ENCODE results near the gene CNOT1. TPM values are rescaled to one million over a fixed set of nuclear protein-coding genes. Genes with fewer than 3 reads are reported as not detected.
A peak's percentile ranks its signal among the peaks of the same experiment; 100 is the strongest.

The CNOT1 gene
- total and polyA plus RNA-seq, 2 of the 4 experiments (the other 2 are of a cell fraction): 85.5 to 357 TPM

DNA sequence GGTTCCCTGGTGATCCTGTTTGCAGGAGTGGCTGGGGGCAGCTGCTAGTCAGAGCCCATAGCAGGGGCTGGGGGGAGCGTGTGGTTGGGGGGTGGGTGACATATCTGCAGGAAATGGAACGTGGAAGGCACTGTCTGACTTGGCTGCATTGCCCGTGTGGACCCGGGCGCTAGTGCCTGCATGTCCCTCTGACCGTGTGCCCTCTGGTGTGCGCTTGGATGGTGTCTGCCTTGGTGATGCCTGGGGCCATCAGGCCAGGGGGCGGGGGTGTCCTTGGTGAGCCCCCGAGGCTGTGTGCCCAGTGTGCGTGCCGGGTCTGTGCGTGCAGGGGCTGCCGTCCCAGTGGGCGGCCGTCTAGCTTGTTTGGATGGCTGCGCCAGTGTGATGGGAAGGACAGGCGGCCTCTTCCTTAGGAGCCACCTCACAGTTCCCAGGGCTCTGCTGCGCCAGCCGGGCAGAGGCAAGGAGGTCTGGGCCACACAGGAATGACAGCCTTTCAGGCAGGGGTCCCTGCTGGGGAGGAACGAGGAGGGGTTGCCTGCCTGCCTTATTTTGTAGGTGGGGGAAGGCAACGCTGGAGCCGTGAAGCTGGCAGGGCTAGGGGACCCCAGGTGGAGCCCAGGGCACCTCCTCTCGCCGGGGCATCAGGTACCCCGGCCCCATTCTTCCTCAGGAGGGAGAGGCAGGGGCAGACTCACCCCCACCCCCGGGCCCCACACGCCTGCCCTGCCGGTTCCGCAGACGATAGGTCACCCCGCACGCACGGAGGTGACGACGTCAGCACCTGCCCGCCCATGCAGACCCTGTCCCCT, 129.0 kb downstream of the CNOT1 start (continued):
- TF ChIP-seq POLR2A (IDR thresholded peaks at IDR 0.05; ENCODE audit: low read depth, low read length) (no peak), NFE2L2 (IDR thresholded peaks at IDR 0.05; ENCODE audit: low read depth, low read length) (no peak), FOS (IDR thresholded peaks at IDR 0.05; ENCODE audit: low read depth, low read length) (no peak)

DNA sequence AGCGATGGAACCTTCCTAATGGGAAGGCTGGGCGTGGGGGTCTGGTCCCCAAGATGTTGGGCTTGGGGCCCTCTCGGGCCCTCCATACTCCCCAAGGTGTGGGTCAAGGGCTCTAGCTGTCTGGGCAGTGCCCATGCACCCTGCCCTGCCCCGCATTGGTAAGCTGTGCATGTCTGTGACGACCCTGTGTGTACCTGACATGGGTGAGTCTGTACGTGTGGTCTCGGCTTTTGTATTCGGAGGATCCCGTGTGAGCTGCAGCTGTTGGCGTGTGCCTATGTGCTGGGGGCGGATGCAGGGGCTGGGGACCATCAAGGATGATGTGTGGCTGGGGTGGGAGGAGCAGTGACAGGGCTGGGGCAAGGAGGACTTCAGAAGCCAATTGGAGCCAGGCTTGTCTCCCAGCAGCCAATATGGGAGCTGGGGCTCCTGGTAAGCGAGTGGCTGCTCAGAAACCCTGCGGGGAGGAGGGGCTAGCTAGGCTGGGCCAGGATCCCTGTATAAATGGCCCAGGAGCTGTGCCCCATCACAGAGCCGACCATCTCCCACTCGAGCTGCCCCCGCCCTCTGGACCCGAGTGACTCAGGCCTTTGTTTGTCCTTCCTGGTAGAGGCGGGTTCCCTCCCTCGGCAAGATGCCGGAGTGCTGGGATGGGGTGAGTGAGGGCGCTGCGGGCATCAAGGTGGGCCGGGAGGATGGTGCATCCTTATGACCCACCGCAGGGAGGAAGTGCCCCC, 129.8 kb downstream of the CNOT1 start, which contains the start of gene NDRG4:
NDRG4 (plus strand) TSS at position 529 of the 737 bp plus-strand sequence; CDS start at position 635, 106 bp downstream.
- Histone ChIP-seq H4K20me1 (ENCODE audit: insufficient read depth, low read length) (no peaks in the 10 kb centered on the region), H3K9me1 (ENCODE audit: insufficient read depth, low read length) (peaks cover 4% of the 10 kb centered on the region; the same call in 1 of the 2 replicates), H3K4me3 (ENCODE audit: insufficient read depth, low read depth, low read length) (peak within 1 kb of the TSS; percentile 42), H3K36me3 (ENCODE audit: control insufficient read depth, insufficient read depth, low read length) (0 out of 2 replicates have a peak, but pooled peaks cover 3% of the 10 kb centered on the region), H3K9me3 (ENCODE audit: control insufficient read depth, insufficient read depth, low read length) (no peaks in the 10 kb centered on the region), H3K4ac (ENCODE audit: low read depth, low read length) (peak within 1 kb of the TSS; percentile 50), H2AK5ac (ENCODE audit: low read depth, low read length) (peak within 1 kb of the TSS; percentile 67), H4K91ac (ENCODE audit: insufficient read depth, low read depth, low read length) (peak within 1 kb of the TSS; percentile 69; the same call in 1 of the 2 replicates), H3K27ac (ENCODE audit: insufficient read depth, low read length) (peak within 1 kb of the TSS; percentile 16; the same call in 1 of the 2 replicates), H3K79me1 (ENCODE audit: low read depth in 1 of 2, low read length in 2 of 2) (0 out of 4 replicates have a peak, but pooled peaks cover 0 to 7% of the 10 kb centered on the region in 2 experiments), H2BK120ac (ENCODE audit: low read depth, low read length) (no peak within 1 kb of the TSS), H3K23ac (ENCODE audit: low read depth, low read length) (no peak within 1 kb of the TSS), H2BK5ac (ENCODE audit: low read depth, low read length, poor library complexity, severe bottlenecking) (no peak within 1 kb of the TSS), H3K56ac (ENCODE audit: extremely low read depth, insufficient read depth, low read length) (0 out of 2 replicates have a peak within 1 kb of the TSS, but pooled peaks have one; percentile 1), H2BK20ac (ENCODE audit: low read depth, low read length) (no peak within 1 kb of the TSS), H2BK15ac (ENCODE audit: low read depth, low read length) (no peak within 1 kb of the TSS), H3K9ac (ENCODE audit: low read depth, low read length) (peak within 1 kb of the TSS; percentile 68), H4K5ac (ENCODE audit: low read depth, low read length) (no peak within 1 kb of the TSS; the same call in 1 of the 2 replicates), H2AFZ (replicated peaks; ENCODE audit: low read length, poor library complexity) (peak within 1 kb of the TSS; percentile 88), H3K4me2 (ENCODE audit: low read depth, low read length) (peak within 1 kb of the TSS; percentile 79), H3K14ac (replicated peaks; ENCODE audit: low read depth, low read length) (0 out of 2 replicates have a peak within 1 kb of the TSS, but pooled peaks have one; percentile 12), H2AK9ac (replicated peaks; ENCODE audit: low read depth, low read length, poor library complexity) (peak within 1 kb of the TSS; percentile 89), H3K18ac (ENCODE audit: low read depth, low read length) (no peak within 1 kb of the TSS), H3K4me1 (ENCODE audit: control insufficient read depth, insufficient read depth, low read length) (peaks cover 13% of the 10 kb centered on the region; the same call in 1 of the 2 replicates), H4K8ac (ENCODE audit: low read depth in 2 of 2, low read length in 2 of 2) (peak within 1 kb of the TSS; percentile 50 to 84; a peak in 3 of 4 replicates), H3K27me3 (ENCODE audit: control insufficient read depth, insufficient read depth, low read length) (no peaks in the 10 kb centered on the region; the same call in 1 of the 2 replicates)
- dilution Hi-C loops (cut with HindIII; ENCODE audit: low sequenced_read_pairs, unreplicated experiment) (no loop called here), intact Hi-C loops (cut with micrococcal nuclease) (no loop called here), in situ Hi-C loops (cut with MboI; ENCODE audit: low sequenced_read_pairs) (no loop called here)
- TF ChIP-seq MAZ (IDR thresholded peaks at IDR 0.05; ENCODE audit: borderline replicate concordance, low read depth, low read length) (peak; percentile 48; the same call in 1 of the 2 replicates), CEBPB (IDR thresholded peaks at IDR 0.05; ENCODE audit: low read depth, low read length) (no peak), POLR2A (IDR thresholded peaks at IDR 0.05; ENCODE audit: low read depth, low read length) (0 out of 2 replicates have a peak, but pooled peaks have one; percentile 58)
- POLR2A ChIA-PET (ENCODE audit: unreplicated experiment): no interaction called here
- CTCF ChIA-PET: interaction anchor here (0.6 to 0.7 kb wide), 2 partner anchors 11 to 12 kb away, joined by 3 read pairs; no protein-coding TSS in a partner anchor
- peak; percentile 87 for DNase-seq
- WGBS, 2 experiments (ENCODE audit: extremely low coverage in 2 of 2, insufficient read length in 1 of 2): no CpG with 5 or more reads among the region's 24 CpGs
- BruUV-seq (replicated peaks): no TSS peak
- ATAC-seq (ENCODE audit: low read depth): peak; percentile 86

All from IMR-90 (cell line).